ENCODE measurements around the gene PCDHGA12. TPM values are rescaled to one million over a fixed set of nuclear protein-coding genes. Genes with fewer than 3 reads are reported as not detected.
"Not testable (repeated sequence)": the region's sequence is repeated elsewhere in the genome, so short reads cannot be mapped to it uniquely, and the experiment has no call there.

Gene PCDHGA12
- total and polyA plus RNA-seq, 2 experiments from 2014 or later, result 0.68 to 3.5 TPM

DNA sequence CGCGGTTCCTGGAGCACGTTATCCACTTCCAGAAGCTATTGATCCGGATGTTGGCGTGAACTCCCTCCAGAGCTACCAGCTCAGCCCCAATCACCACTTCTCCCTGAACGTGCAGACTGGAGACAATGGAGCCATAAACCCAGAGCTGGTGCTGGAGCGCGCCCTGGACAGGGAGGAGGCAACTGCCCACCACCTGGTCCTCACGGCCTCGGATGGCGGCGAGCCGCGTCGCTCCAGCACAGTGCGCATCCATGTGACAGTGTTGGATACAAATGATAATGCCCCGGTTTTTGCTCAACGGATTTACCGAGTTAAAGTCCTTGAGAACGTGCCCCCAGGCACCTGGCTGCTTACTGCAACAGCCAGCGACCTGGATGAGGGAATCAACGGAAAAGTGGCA lies 26.9 kb upstream of the PCDHGA12 start (continued):
- TF ChIP-seq REST (IDR thresholded peaks at IDR 0.05; ENCODE audit: unreplicated experiment) (no peak), STAT1 (IDR thresholded peaks at IDR 0.05; ENCODE audit: unreplicated experiment) (no peak), POLR2AphosphoS5 (IDR thresholded peaks at IDR 0.05; ENCODE audit: low read depth) (no peak), EZH2 (IDR thresholded peaks at IDR 0.05; ENCODE audit: low read depth, unreplicated experiment) (no peak), JUNB (IDR thresholded peaks at IDR 0.05; ENCODE audit: unreplicated experiment) (no peak)

DNA sequence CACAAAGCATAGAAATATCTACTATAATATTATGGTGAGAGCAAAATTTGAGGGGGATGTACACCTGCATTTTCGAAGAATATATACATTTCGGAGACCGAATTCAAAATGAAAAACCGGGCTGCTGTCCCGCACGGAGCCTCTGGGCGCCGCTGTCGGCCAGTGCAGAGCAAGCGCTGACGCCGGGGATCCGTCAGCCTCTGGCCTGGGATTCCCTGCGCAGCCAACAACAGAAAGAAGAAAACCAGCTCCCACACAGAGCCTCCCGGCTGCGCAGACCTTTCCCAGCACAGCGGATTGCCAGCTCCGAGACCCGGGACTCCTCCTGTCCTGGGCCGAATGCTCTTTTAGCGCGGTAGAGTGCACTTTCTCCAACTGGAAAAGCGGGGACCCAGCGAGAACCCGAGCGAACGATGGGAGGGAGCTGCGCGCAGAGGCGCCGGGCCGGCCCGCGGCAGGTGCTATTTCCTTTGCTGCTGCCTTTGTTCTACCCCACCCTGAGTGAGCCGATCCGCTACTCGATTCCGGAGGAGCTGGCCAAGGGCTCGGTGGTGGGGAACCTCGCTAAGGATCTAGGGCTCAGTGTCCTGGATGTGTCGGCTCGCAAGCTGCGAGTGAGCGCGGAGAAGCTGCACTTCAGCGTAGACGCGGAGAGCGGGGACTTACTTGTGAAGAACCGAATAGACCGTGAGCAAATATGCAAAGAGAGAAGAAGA lies 22.4 kb upstream of the PCDHGA12 start, which contains the start of gene PCDHGB6:
PCDHGB6 (plus strand) TSS at position 232 of the 716 bp plus-strand sequence; CDS start at position 414, 182 bp downstream.
- DNase-seq (ENCODE audit: low spot score) (peak; percentile 89), ATAC-seq (peak; percentile 95)
- Mint-ChIP-seq H3K9me3 (peaks cover 30% of the 10 kb centered on the region), H3K36me3 (ENCODE audit: low read depth) (peaks cover 34% of the 10 kb centered on the region), H3K4me3 (peak within 1 kb of the TSS; percentile 92), H3K27me3 (ENCODE audit: insufficient read depth, low read depth, poor library complexity) (peaks cover 12% of the 10 kb centered on the region)
- not testable (repeated sequence) for H3F3A ChIP-seq (replicated peaks; ENCODE audit: low read depth); H4K20me1 ChIP-seq (replicated peaks; ENCODE audit: insufficient read depth); H3K27me3 ChIP-seq (ENCODE audit: insufficient read depth); H3K79me2 ChIP-seq (replicated peaks; ENCODE audit: insufficient read depth); H3K4me1 ChIP-seq (ENCODE audit: insufficient read depth); H3K9me2 ChIP-seq (ENCODE audit: insufficient read depth); H3K27ac ChIP-seq (ENCODE audit: low read depth); H3K36me3 ChIP-seq (ENCODE audit: insufficient read depth); H3K27ac Mint-ChIP-seq; H3K4me1 Mint-ChIP-seq
- TF ChIP-seq, protein P1, sequence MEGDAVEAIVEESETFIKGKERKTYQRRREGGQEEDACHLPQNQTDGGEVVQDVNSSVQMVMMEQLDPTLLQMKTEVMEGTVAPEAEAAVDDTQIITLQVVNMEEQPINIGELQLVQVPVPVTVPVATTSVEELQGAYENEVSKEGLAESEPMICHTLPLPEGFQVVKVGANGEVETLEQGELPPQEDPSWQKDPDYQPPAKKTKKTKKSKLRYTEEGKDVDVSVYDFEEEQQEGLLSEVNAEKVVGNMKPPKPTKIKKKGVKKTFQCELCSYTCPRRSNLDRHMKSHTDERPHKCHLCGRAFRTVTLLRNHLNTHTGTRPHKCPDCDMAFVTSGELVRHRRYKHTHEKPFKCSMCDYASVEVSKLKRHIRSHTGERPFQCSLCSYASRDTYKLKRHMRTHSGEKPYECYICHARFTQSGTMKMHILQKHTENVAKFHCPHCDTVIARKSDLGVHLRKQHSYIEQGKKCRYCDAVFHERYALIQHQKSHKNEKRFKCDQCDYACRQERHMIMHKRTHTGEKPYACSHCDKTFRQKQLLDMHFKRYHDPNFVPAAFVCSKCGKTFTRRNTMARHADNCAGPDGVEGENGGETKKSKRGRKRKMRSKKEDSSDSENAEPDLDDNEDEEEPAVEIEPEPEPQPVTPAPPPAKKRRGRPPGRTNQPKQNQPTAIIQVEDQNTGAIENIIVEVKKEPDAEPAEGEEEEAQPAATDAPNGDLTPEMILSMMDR (conservative IDR thresholded peaks at IDR 0.05; ENCODE audit: low read depth in 2 of 2), result peak; percentile 81
- TF ChIP-seq CREB1 (CRISPR knock-in tag; IDR thresholded peaks at IDR 0.05; ENCODE audit: low read depth), result peak; percentile 67
- Histone ChIP-seq H3K4me2 (peak within 1 kb of the TSS; percentile 88), H2AFZ (peak within 1 kb of the TSS; percentile 84), H3K4me3 (peak within 1 kb of the TSS; percentile 86)

Data from GM23338 (cell line).